ENCODE measurements around the gene CAMTA1.

The CAMTA1 gene

DNA sequence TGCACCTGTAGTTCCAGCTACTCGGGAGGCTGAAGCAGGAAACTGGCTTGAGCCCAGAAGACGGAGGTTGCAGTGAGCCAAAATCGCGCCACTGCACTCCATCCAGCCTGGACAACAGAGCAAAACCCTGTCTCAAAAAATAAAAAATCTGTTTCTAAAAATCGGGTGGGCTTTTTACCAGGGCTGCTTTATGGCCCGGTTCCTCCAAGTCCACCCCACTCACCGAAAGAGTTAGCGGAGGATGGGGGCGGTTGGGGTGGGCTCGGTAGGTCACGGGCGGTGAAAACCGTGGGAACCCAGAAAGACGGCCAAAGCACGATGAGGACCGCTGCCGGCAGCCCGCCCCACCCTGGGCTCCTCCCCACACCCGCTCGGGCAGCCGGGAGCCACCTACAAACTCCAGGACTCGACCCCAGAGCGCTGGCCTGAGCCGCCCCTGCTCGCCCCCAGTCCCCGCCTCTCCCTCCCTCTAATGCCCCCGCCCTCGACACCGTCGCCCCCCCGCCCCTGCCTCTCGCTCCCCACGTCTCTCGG lies 998.0 kb downstream of the CAMTA1 start (continued):
- peak; percentile 35; the same call in 1 of the 2 replicates for TF ChIP-seq ZNF398 (tag by site-specific recombination; IDR thresholded peaks at IDR 0.05)

DNA sequence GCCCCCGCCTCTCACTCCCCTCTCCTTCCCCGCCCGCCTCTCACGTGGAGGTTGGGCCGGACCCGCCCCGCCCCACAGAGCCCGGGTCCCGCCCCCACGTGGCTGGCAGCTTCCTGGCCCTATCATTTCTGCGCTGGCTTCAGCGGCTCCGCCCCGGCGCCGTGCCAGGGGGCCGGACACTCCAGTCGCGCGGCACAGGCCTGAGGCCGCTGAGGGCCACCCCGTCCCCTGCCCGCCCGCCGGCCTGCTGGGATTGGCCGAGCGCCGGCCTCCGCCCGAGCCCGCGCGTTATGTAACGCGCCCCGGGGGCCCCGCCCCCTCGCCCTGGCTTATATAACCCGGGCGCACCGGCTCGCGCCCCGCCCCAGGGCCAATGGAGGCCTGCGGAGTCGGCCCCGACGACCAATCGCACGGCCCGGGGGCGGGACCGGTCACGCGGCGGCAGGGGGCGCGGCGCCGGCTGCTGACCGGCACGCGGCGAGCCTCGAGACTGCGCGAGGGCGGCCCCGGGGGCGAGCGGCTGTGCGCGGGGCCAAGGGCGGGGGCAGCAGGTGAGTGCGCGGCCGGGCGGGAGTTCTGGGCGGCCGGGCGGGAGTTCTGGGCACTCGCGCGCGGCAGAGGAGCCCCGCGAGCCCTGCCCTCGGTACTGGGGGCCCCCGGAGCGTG lies 998.7 kb downstream of the CAMTA1 start, which contains the start of gene PER3:
Gene PER3 (plus strand): TSS at position 466 of the 666 bp plus-strand sequence. CDS start 587 bp downstream, outside the sequence.
- Histone ChIP-seq H3K4me3 (ENCODE audit: low read depth, low read length) (peak within 1 kb of the TSS; percentile 45), H3K9me3 (ENCODE audit: control insufficient read depth, insufficient read depth, low read depth, low read length) (no peaks in the 10 kb centered on the region), H3K27ac (ENCODE audit: extremely low read depth, low read depth, low read length) (no peak within 1 kb of the TSS; the same call in 1 of the 2 replicates), H3K4me1 (ENCODE audit: control insufficient read depth, insufficient read depth, low read length) (no peaks in the 10 kb centered on the region), H3K36me3 (ENCODE audit: control insufficient read depth in 2 of 2, insufficient read depth in 1 of 2, low read length in 2 of 2) (peaks cover 0 to 46% of the 10 kb centered on the region in 2 experiments; a peak in 2 of 3 replicates)
- ChIA-PET CTCF (no interaction called here), POLR2A (interaction anchor here (0.6 kb wide), 1 partner anchor 57 kb away, joined by 3 read pairs; no protein-coding TSS in a partner anchor)
- TF ChIP-seq HOXD13 (CRISPR knock-in tag; IDR thresholded peaks at IDR 0.05; ENCODE audit: borderline replicate concordance): no peak
- no peak for TF ChIP-seq ZNF223 (tag by site-specific recombination; IDR thresholded peaks at IDR 0.05)
- no peak for TF ChIP-seq SETDB1 (IDR thresholded peaks at IDR 0.05; ENCODE audit: insufficient read length, low read length)
- peak; percentile 33; the same call in 1 of the 2 replicates for TF ChIP-seq KLF1 (tag by site-specific recombination; IDR thresholded peaks at IDR 0.05)
- TF ChIP-seq SP3 (tag by site-specific recombination; IDR thresholded peaks at IDR 0.05): peak; percentile 92
- peak; percentile 49 for TF ChIP-seq ZBTB26 (tag by site-specific recombination; optimal IDR thresholded peaks at IDR 0.05)
- TF ChIP-seq HOXC10 (CRISPR knock-in tag; IDR thresholded peaks at IDR 0.05): 0 out of 2 replicates have a peak, but pooled peaks have one; percentile 71
- TF ChIP-seq ZNF560 (tag by site-specific recombination; IDR thresholded peaks at IDR 0.05; ENCODE audit: borderline replicate concordance): no peak
- TF ChIP-seq, protein P1, sequence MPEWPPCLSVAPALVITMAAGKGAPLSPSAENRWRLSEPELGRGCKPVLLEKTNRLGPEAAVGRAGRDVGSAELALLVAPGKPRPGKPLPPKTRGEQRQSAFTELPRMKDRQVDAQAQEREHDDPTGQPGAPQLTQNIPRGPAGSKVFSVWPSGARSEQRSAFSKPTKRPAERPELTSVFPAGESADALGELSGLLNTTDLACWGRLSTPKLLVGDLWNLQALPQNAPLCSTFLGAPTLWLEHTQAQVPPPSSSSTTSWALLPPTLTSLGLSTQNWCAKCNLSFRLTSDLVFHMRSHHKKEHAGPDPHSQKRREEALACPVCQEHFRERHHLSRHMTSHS (tag by site-specific recombination; IDR thresholded peaks at IDR 0.05): no peak
- TF ChIP-seq, protein P2, sequence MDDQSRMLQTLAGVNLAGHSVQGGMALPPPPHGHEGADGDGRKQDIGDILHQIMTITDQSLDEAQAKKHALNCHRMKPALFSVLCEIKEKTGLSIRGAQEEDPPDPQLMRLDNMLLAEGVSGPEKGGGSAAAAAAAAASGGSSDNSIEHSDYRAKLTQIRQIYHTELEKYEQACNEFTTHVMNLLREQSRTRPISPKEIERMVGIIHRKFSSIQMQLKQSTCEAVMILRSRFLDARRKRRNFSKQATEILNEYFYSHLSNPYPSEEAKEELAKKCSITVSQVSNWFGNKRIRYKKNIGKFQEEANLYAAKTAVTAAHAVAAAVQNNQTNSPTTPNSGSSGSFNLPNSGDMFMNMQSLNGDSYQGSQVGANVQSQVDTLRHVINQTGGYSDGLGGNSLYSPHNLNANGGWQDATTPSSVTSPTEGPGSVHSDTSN (CRISPR knock-in tag; IDR thresholded peaks at IDR 0.05): peak; percentile 92
- TF ChIP-seq ZNF341 (tag by site-specific recombination; IDR thresholded peaks at IDR 0.05; ENCODE audit: low read depth): no peak
- peak; percentile 69; the same call in 1 of the 2 replicates for TF ChIP-seq ZNF561 (tag by site-specific recombination; IDR thresholded peaks at IDR 0.05; ENCODE audit: borderline replicate concordance)
- no peak for TF ChIP-seq ZNF658 (tag by site-specific recombination; IDR thresholded peaks at IDR 0.05)
- no peak for TF ChIP-seq ZNF302 (tag by site-specific recombination; IDR thresholded peaks at IDR 0.05; ENCODE audit: low read depth)
- TF ChIP-seq GLIS1 (tag by site-specific recombination; IDR thresholded peaks at IDR 0.05): peak; percentile 69
- no peak for TF ChIP-seq SCRT1 (tag by site-specific recombination; IDR thresholded peaks at IDR 0.05; ENCODE audit: borderline replicate concordance)
- TF ChIP-seq, protein P3, sequence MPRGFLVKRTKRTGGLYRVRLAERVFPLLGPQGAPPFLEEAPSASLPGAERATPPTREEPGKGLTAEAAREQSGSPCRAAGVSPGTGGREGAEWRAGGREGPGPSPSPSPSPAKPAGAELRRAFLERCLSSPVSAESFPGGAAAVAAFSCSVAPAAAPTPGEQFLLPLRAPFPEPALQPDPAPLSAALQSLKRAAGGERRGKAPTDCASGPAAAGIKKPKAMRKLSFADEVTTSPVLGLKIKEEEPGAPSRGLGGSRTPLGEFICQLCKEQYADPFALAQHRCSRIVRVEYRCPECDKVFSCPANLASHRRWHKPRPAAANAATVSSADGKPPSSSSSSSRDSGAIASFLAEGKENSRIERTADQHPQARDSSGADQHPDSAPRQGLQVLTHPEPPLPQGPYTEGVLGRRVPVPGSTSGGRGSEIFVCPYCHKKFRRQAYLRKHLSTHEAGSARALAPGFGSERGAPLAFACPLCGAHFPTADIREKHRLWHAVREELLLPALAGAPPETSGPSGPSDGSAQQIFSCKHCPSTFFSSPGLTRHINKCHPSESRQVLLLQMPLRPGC (tag by site-specific recombination; IDR thresholded peaks at IDR 0.05): no peak
- TF ChIP-seq SP2 (tag by site-specific recombination; IDR thresholded peaks at IDR 0.05): peak; percentile 88
- no peak for TF ChIP-seq ZNF776 (tag by site-specific recombination; IDR thresholded peaks at IDR 0.05; ENCODE audit: borderline replicate concordance)
- TF ChIP-seq KLF8 (tag by site-specific recombination; IDR thresholded peaks at IDR 0.05): peak; percentile 34; the same call in 1 of the 2 replicates
- no peak for TF ChIP-seq SALL2 (tag by site-specific recombination; IDR thresholded peaks at IDR 0.05; ENCODE audit: borderline replicate concordance)
- peak; percentile 85 for TF ChIP-seq KLF9 (tag by site-specific recombination; IDR thresholded peaks at IDR 0.05; ENCODE audit: low read depth)
- TF ChIP-seq ZNF600 (tag by site-specific recombination; IDR thresholded peaks at IDR 0.05): no peak
- TF ChIP-seq, protein P4, sequence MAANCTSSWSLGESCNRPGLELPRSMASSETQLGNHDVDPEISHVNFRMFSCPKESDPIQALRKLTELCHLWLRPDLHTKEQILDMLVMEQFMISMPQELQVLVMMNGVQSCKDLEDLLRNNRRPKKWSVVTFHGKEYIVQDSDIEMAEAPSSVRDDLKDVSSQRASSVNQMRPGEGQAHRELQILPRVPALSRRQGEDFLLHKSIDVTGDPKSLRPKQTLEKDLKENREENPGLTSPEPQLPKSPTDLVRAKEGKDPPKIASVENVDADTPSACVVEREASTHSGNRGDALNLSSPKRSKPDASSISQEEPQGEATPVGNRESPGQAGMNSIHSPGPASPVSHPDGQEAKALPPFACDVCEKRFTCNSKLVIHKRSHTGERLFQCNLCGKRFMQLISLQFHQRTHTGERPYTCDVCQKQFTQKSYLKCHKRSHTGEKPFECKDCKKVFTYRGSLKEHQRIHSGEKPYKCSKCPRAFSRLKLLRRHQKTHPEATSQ (tag by site-specific recombination; IDR thresholded peaks at IDR 0.05): no peak
- no peak for TF ChIP-seq ZNF501 (tag by site-specific recombination; IDR thresholded peaks at IDR 0.05)
- peak; percentile 36; the same call in 1 of the 2 replicates for TF ChIP-seq ZSCAN30 (tag by site-specific recombination; IDR thresholded peaks at IDR 0.05)
- TF ChIP-seq ZNF514 (tag by site-specific recombination; IDR thresholded peaks at IDR 0.05): no peak

All from HEK293 (cell line).